ENCODE results near the gene ACTN1. TPM values are rescaled to one million over a fixed set of nuclear protein-coding genes. Genes with fewer than 3 reads are reported as not detected.

The ACTN1 gene
- total and polyA plus RNA-seq, 2 experiments from 2014 or later = 88.0 to 163 TPM

GRCh38 chr14:68924186-68925158, 54.6 kb downstream of the ACTN1 start:
- H3K4me3 ChIP-seq = no peak overlapping the region
- H3K79me2 ChIP-seq = peaks cover 77% of the 10 kb centered on the region
- TF ChIP-seq, protein P1, sequence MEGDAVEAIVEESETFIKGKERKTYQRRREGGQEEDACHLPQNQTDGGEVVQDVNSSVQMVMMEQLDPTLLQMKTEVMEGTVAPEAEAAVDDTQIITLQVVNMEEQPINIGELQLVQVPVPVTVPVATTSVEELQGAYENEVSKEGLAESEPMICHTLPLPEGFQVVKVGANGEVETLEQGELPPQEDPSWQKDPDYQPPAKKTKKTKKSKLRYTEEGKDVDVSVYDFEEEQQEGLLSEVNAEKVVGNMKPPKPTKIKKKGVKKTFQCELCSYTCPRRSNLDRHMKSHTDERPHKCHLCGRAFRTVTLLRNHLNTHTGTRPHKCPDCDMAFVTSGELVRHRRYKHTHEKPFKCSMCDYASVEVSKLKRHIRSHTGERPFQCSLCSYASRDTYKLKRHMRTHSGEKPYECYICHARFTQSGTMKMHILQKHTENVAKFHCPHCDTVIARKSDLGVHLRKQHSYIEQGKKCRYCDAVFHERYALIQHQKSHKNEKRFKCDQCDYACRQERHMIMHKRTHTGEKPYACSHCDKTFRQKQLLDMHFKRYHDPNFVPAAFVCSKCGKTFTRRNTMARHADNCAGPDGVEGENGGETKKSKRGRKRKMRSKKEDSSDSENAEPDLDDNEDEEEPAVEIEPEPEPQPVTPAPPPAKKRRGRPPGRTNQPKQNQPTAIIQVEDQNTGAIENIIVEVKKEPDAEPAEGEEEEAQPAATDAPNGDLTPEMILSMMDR (IDR thresholded peaks at IDR 0.05; ENCODE audit: poor library complexity) = no peak
- no peak for TF ChIP-seq EZH2phosphoT487 (IDR thresholded peaks at IDR 0.05; ENCODE audit: low read depth, severe bottlenecking, unreplicated experiment)
- TF ChIP-seq EZH2 (IDR thresholded peaks at IDR 0.05; ENCODE audit: borderline replicate concordance) = no peak
- peak overlapping the region; percentile 8 for H3K27ac ChIP-seq
- H3K27me3 ChIP-seq = no peaks in the 10 kb centered on the region
- DNase-seq (ENCODE audit: low spot score) = no peak
- H3K4me1 ChIP-seq (ENCODE audit: insufficient read depth) = peaks cover 26% of the 10 kb centered on the region
- H2AFZ ChIP-seq = no peak overlapping the region
- H4K20me1 ChIP-seq (ENCODE audit: insufficient read depth, poor library complexity, severe bottlenecking) = peaks cover 7% of the 10 kb centered on the region
- no peaks in the 10 kb centered on the region for H3K9me2 ChIP-seq (replicated peaks; ENCODE audit: insufficient read depth)
- H3K36me3 ChIP-seq (replicated peaks; ENCODE audit: insufficient read depth, low read depth) = no peaks in the 10 kb centered on the region
- 80% methylated on average over 12 of the region's 12 CpGs for WGBS (ENCODE audit: low lambda C conversion rate, missing lambda C conversion rate)
- H3K4me2 ChIP-seq = no peak overlapping the region
- no peaks in the 10 kb centered on the region for H3K9me3 ChIP-seq (ENCODE audit: low read depth)

- peak overlapping the region; percentile 32 for H3K27ac ChIP-seq
- H3K36me3 ChIP-seq (replicated peaks; ENCODE audit: insufficient read depth, low read depth) = no peaks in the 10 kb centered on the region
These were observed 56.2 kb downstream of the ACTN1 start for GRCh38 chr14:68922886-68923285.

DNA sequence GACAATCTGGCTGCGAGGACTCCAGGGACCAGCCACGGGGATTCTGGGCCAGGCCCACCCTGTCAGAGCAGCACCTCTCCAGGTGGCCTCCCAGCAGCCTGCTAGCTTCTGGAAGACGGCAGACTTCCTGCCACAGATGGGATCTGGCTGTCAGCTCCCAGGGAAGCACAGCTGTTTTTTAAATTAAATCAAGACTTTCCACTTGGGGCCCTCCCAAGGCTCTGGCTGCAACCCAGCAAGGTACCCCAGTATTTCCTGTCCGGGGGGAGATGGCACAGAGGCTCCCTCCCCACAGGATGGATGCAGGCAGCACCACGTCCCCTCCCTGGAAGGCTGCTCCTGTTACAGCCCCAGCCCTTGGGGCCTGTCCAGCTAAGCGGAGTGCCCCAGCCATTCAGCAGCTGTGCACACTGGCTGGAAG, 56.9 kb downstream of the ACTN1 start:
- no peaks in the 10 kb centered on the region for H3K27me3 ChIP-seq
- H3K4me3 ChIP-seq = no peak overlapping the region
- peaks cover 16% of the 10 kb centered on the region for H3K4me1 ChIP-seq (ENCODE audit: insufficient read depth)
- H3K27ac ChIP-seq = peak overlapping the region; percentile 32
- no peaks in the 10 kb centered on the region for H3K9me3 ChIP-seq (ENCODE audit: low read depth)
- H2AFZ ChIP-seq = no peak overlapping the region
- peaks cover 1% of the 10 kb centered on the region for H4K20me1 ChIP-seq (ENCODE audit: insufficient read depth, poor library complexity, severe bottlenecking)
- no peaks in the 10 kb centered on the region for H3K36me3 ChIP-seq (replicated peaks; ENCODE audit: insufficient read depth, low read depth)
- no peak for DNase-seq (ENCODE audit: low spot score)
- TF ChIP-seq, protein P1 (IDR thresholded peaks at IDR 0.05; ENCODE audit: poor library complexity) = no peak
- WGBS (ENCODE audit: low lambda C conversion rate, missing lambda C conversion rate) = 39% methylated on average over 6 of the region's 6 CpGs
- H3K79me2 ChIP-seq = peaks cover 67% of the 10 kb centered on the region
- H3K9me2 ChIP-seq (replicated peaks; ENCODE audit: insufficient read depth) = no peaks in the 10 kb centered on the region
- H3K4me2 ChIP-seq = peak overlapping the region; percentile 27

More at GRCh38 chr14:68922886-68923285, 56.2 kb downstream of the ACTN1 start:
- Histone ChIP-seq H4K20me1 (ENCODE audit: insufficient read depth, poor library complexity, severe bottlenecking) (peaks cover 7% of the 10 kb centered on the region), H3K79me2 (peaks cover 70% of the 10 kb centered on the region), H3K9me2 (replicated peaks; ENCODE audit: insufficient read depth) (no peaks in the 10 kb centered on the region), H3K4me3 (no peak overlapping the region), H2AFZ (no peak overlapping the region), H3K27me3 (no peaks in the 10 kb centered on the region), H3K4me1 (ENCODE audit: insufficient read depth) (peaks cover 19% of the 10 kb centered on the region), H3K4me2 (no peak overlapping the region), H3K9me3 (ENCODE audit: low read depth) (no peaks in the 10 kb centered on the region)
- TF ChIP-seq EZH2phosphoT487 (IDR thresholded peaks at IDR 0.05; ENCODE audit: low read depth, severe bottlenecking, unreplicated experiment) (no peak), EZH2 (IDR thresholded peaks at IDR 0.05; ENCODE audit: borderline replicate concordance) (no peak)
- TF ChIP-seq, protein P1 (IDR thresholded peaks at IDR 0.05; ENCODE audit: poor library complexity) = no peak
- 85% methylated on average over 7 of the region's 7 CpGs for WGBS (ENCODE audit: low lambda C conversion rate, missing lambda C conversion rate)
- DNase-seq (ENCODE audit: low spot score) = no peak

All from hepatocyte (in vitro differentiated cells).